Measurements from ENCODE around the gene RBPJ. TPM values are rescaled to one million over a fixed set of nuclear protein-coding genes. Genes with fewer than 3 reads are reported as not detected.

The RBPJ gene
- total and polyA plus RNA-seq, 2 of the 8 experiments (the other 6 are each of a cell fraction or from before 2014, with no cell fraction given), result 65.5 to 217 TPM

DNA sequence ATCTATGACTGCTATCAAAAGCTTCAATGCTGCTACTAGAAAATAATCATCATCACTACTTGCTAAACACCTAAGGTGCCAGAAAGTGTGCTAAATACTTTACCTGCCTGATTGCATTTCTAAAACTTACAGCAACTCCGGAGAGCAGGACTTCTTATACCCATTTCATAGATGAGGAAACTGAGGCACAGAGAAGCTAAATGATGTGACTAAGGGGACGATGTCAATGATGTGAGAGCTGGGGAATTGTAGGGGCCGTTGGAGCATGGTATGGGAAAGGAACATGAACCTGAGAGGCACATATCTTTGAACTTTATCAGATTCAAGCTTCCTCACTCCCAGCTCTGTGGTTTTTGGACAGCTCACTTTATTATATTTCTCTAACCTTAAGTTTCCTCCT is 130.8 kb downstream of the RBPJ start:
- Histone ChIP-seq H2AFZ (ENCODE audit: low read length) (no peak overlapping the region), H2BK15ac (ENCODE audit: low read length) (no peak overlapping the region), H4K5ac (ENCODE audit: insufficient read length, low read depth, low read length) (no peak overlapping the region), H3K9me3 (ENCODE audit: insufficient read depth in 2 of 2, low read depth in 1 of 2, low read length in 1 of 2) (0 out of 4 replicates have a peak, but pooled peaks cover 0 to 2% of the 10 kb centered on the region in 2 experiments), H3K27ac (ENCODE audit: low read depth, low read length) (no peak overlapping the region), H3K9ac (replicated peaks in 1 of 4; ENCODE audit: extremely low read depth in 1 of 4, low read depth in 3 of 4, low read length in 3 of 4) (no peak overlapping the region), H3K4me2 (ENCODE audit: insufficient read depth in 1 of 2, low read depth in 2 of 2, low read length in 2 of 2) (no peak overlapping the region; a peak in 1 of 4 replicates), H2BK20ac (ENCODE audit: low read length) (no peak overlapping the region), H3K36me3 (ENCODE audit: control insufficient read depth in 2 of 4, insufficient read depth in 4 of 4, low read length in 3 of 4) (no peaks in the 10 kb centered on the region), H3K56ac (replicated peaks; ENCODE audit: insufficient read length, low read depth, low read length) (no peak overlapping the region), H3K27me3 (replicated peaks in 1 of 4; ENCODE audit: control insufficient read depth in 3 of 4, extremely low read depth in 1 of 4, insufficient read depth in 3 of 4, low read length in 3 of 4) (no peaks in the 10 kb centered on the region), H3K79me2 (ENCODE audit: control insufficient read depth in 1 of 2, insufficient read depth in 2 of 2, low read length in 2 of 2) (no peaks in the 10 kb centered on the region), H4K20me1 (replicated peaks in 1 of 2; ENCODE audit: control insufficient read depth in 1 of 2, insufficient read depth in 2 of 2, low read length in 2 of 2) (no peaks in the 10 kb centered on the region), H2BK12ac (ENCODE audit: low read depth, low read length) (no peak overlapping the region), H2AK5ac (ENCODE audit: low read depth, low read length) (no peak overlapping the region), H3K23me2 (ENCODE audit: low read depth, low read length) (no peaks in the 10 kb centered on the region; the same call in 1 of the 2 replicates), H3K23ac (ENCODE audit: insufficient read length) (no peak overlapping the region), H3K18ac (ENCODE audit: extremely low read depth, low read length) (no peak overlapping the region), H2BK120ac (replicated peaks; ENCODE audit: low read depth, low read length) (no peak overlapping the region), H3K79me1 (ENCODE audit: low read depth, low read length) (no peaks in the 10 kb centered on the region), H2BK5ac (ENCODE audit: low read depth, low read length) (no peak overlapping the region), H3K4ac (replicated peaks; ENCODE audit: insufficient read length, low read depth, low read length) (no peak overlapping the region), H4K8ac (ENCODE audit: extremely low read depth, insufficient read depth, low read length) (no peak overlapping the region), H3K4me1 (replicated peaks in 1 of 4; ENCODE audit: control insufficient read depth in 3 of 4, insufficient read depth in 4 of 4, low read length in 3 of 4) (peaks cover 4 to 11% (median 8%) of the 10 kb centered on the region in 4 experiments), H3K14ac (ENCODE audit: insufficient read length) (no peak overlapping the region), H4K91ac (replicated peaks; ENCODE audit: insufficient read length, low read length) (no peak overlapping the region), H3K4me3 (ENCODE audit: extremely low read depth in 1 of 4, insufficient read depth in 2 of 4, low read depth in 3 of 4, low read length in 4 of 4) (no peak overlapping the region)
- no peak for FAIRE-seq
- no peak for DNase-seq (ENCODE audit: low read depth in 1 of 2, low spot score in 2 of 2)
- TF ChIP-seq BACH1 (IDR thresholded peaks at IDR 0.05; ENCODE audit: low read length) (no peak), KDM1A (IDR thresholded peaks at IDR 0.05; ENCODE audit: borderline replicate concordance, low read length) (peak; percentile 48; the same call in 1 of the 2 replicates), CREB1 (IDR thresholded peaks at IDR 0.05) (no peak)
- CTCF ChIA-PET (ENCODE audit: partially characterized antibody), result interaction anchor here (0.8 to 3.6 kb wide), 9 partner anchors 11 to 558 kb away, joined by 3 to 18 read pairs (median 4); no protein-coding TSS in a partner anchor
- POLR2A ChIA-PET (ENCODE audit: partially characterized antibody), result interaction anchor here (0.8 to 1.7 kb wide), 2 partner anchors 9 to 422 kb away, joined by 3 read pairs; no protein-coding TSS in a partner anchor
- WGBS, 2 experiments (ENCODE audit: extremely low coverage in 1 of 2, insufficient coverage in 1 of 2, insufficient read length in 1 of 2, insufficient replicate concordance in 2 of 2, low coverage in 1 of 2, low lambda C conversion rate in 2 of 2, missing lambda C conversion rate in 1 of 2), result 91% methylated on average over 3 of the region's 3 CpGs; no CpG with 5 or more reads in 1 of the 2 experiments

Measured in H1 (cell line).